Activated CD8-positive, alpha-beta memory T cell treated with anti-CD3 and anti-CD28 coated beads for 24 hours (primary cell): ENCODE results near the gene HACE1.
"Not testable (repeated sequence)": the region's sequence is repeated elsewhere in the genome, so short reads cannot be mapped to it uniquely, and the experiment has no call there.

ENCODE experiments used
- DNase-seq: peaks from one replicate; pipeline ENCODE4 v3.0.0-alpha.2; 2020

Gene HACE1

DNA sequence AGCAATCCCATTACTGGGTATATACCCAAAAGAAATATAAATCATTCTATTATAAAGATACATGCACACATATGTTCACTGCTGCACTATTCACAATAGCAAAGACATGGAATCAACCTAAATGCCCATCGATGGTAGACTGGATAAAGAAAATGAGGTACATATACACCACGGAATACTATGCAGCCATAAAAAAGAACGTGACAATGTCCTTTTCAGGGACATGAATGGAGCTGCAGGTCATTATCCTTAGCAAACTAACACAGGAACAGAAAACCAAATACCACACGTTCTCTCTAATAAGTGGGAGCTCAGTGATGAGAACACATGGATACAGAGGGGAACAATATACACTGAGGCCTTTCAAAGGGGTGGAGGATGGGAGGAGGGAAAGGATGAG, 38.9 kb downstream of the HACE1 start:
- not testable (repeated sequence) for DNase-seq

DNA sequence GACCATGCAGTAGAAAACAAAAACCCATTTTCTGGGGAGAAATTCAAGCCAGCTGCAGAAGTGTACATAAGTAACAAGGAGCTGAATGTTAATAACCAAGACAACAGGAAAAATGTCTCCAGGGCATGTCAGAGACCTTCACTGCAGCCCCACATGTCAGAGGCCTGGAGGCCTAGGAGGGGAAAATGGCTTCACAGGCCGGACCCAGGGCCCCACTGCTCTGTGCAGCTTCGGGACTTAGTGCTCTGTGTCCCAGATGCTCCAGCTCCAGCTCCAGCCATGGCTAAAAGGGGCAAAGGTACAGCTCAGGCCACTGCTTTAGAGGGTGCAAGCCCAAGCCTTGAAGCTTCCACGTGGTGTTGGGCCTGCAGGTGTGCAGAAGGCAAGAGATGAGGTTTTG, 43.6 kb downstream of the HACE1 start:
- no peak for DNase-seq

DNA sequence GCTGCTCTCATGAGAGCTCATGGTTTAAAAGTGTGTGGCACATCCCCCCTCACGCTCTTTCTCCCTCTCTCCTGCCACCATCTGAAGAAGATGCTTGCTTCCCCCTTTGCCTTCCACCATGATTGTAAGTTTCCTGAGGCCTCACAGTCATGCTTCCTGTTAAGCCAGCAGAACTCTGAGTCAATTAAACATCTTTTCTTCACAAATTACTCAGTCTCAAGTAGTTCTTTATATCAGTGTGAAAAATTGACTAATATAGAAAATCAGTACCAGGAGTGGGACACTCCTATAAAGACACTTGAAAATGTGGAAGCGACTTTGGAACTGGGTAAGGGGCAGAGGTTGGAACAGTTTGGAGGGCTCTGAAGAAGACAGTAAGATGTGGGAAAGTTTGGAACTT, 45.0 kb downstream of the HACE1 start:
- no peak for DNase-seq

GRCh38 chr6:104813552-104813951, 46.2 kb downstream of the HACE1 start:
- DNase-seq: no peak

DNA sequence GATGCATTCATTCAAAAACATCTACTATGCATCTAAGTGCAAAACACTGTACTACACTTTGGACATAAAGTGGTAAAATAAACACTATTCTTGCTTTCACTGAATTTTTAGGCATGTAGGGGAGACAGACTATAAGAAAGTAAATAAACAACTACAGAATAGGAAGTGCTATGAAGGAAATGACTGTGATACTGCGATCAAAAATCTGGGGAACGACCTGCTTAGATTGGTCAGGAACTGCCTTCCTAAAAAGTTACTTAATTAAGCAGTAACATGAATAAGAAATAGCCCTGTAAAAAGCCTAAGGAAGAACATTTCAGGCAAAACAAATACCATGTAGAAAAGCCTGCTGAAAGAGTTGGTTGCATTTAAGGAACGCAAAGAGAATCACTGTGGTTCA, 50.6 kb downstream of the HACE1 start:
- DNase-seq: no peak

DNA sequence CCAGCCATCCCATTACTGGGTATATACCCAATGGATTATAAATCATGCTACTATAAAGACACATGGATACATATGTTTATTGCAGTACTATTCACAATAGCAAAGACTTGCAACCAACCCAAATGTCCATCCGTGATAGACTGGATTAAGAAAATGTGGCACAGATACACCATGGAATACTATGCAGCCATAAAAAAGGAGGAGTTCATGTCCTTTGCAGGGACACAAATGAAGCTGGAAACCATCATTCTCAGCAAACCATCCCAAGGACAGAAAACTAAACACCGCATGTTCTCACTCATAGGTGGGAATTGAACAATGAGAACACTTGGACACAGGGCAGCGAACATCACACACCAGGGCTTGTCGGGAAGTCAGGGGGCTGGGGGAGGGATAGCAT, 54.4 kb downstream of the HACE1 start:
- DNase-seq: not testable (repeated sequence)

DNA sequence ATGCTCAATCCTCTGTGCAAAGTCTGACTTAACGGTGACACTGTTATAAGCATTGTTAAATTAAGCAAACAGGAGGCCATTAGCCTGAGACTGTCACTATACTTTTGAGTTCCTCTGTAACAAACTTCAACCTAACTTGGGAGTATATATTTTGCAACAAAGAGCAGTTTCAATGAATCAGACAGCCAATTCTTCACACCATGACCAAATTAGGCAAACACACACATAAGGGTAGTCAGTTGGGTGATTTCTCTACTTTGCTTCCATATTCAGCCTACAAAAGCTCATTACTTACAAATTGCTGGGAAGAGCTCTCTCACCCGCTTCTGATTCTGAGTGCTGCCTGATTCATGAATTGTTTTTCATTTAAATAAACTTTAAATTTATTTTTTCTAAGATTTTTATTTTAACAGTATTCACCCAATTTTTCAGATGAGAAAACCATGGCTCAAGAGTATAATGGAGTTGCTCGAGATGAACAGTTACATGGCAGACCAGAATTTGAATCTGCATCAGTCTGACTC, 60.5 kb downstream of the HACE1 start:
- no peak for DNase-seq

- DNase-seq: no peak
These were observed 63.5 kb downstream of the HACE1 start for GRCh38 chr6:104796031-104796785.

GRCh38 chr6:104795363-104795762, 64.4 kb downstream of the HACE1 start:
- no peak for DNase-seq

GRCh38 chr6:104789770-104790190, 69.9 kb downstream of the HACE1 start:
- DNase-seq: no peak

DNA sequence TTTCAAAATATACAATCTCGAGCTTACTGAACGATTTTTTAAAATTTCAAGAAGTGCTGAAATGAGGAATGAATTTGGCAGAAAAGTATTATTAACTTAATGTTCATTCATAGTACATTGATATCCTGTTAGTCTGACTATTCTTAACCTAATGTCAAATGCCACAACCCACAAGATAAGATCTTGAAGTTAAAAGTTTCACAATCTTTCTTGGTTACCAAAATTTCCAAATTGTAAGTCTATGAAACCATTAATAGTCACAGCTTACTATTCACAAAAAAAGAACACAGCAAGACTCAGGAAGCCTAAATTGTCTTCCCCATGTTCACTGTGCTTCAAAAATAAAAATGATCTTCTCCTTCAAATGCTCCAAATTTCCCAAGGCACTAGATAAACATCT, 71.3 kb downstream of the HACE1 start:
- no peak for DNase-seq

- DNase-seq: no peak
These were observed 72.4 kb downstream of the HACE1 start for GRCh38 chr6:104787305-104787704.

DNA sequence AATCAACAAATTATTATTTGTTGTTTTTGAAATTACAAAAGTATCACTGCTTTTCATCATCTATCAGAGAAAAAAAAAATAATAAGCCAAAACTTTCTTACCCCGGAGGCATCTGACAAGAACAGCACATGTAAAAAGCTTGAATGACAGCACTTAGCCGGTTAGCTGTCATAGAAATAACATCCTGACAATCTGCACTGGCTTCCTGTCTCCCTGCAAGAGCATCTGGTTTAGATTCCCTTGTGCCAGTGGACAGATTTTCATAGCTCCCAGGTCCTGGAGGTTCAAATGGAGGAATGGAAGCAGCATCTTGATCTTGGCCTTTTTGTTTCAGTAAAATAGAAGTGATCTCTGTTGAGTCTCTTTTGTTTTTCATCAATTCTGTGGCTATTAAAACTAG, 74.8 kb downstream of the HACE1 start:
- no peak for DNase-seq

DNA sequence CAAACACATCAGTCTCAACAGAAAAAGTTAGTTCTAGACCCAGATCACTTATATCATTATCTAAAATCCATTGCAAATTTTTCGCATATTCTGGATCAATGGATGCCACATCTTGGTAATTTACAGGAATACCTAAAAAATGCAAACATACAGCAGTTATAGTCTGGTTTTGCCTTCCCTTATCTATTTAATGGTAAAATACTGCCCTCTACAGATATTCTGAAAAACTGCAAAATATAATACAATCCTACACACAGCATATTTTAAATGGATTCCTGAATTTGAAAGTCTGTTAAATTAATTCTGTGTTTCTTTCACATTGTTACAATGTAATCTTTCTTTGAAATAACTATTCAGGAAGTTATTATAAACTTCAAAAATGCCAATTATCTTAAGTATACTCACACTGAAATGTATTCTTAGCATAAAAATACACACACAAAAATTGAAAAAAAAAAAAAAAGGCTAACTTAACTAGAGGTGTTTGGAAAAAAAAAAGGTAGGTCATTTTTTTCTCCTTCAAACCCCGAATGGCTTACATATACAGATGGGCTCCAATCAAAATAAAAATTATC, 88.4 kb downstream of the HACE1 start:
- DNase-seq: no peak

GRCh38 chr6:104768906-104769305, 90.8 kb downstream of the HACE1 start:
- no peak for DNase-seq

DNA sequence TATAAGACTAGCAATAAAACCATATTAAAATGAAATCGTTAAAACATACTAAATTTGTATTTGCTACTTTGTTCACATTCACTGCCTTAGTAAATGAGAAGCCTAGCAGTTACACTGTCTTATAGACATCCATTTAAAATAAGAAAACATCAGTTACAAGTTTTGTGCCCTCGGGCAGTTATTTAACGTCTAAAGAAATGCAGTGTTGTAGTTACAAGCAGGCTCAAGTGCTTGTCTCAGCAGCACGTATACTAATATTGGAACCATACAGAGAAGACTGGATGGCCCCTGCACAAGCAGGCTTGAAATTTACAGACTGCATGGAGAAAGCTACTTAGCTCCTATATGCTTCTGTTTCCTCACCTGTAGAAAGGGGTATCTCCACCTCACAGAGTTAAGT, 93.1 kb downstream of the HACE1 start:
- no peak for DNase-seq

GRCh38 chr6:104754788-104755409, 104.8 kb downstream of the HACE1 start:
- DNase-seq: no peak

DNA sequence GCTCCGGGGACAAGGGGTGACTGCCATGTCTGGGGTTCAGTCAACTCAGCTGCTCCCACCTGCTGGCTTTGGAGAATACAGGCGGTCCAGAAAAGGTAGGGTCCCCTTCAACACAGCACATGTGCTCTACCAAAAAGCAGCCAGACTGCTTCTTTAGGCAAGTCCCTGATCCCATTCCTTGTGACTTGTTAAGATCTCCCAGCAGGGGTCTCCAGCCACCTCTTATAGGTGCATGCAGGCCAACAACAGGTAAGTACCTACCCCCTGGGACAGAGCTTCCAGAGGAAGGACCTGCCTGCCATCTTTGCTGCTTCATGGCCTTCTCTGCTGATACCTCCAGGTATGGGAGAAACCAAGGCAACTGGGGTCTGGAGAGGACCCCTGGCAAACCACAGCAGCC, 106.5 kb downstream of the HACE1 start:
- no peak for DNase-seq

GRCh38 chr6:104750449-104750848, 109.3 kb downstream of the HACE1 start:
- no peak for DNase-seq

DNA sequence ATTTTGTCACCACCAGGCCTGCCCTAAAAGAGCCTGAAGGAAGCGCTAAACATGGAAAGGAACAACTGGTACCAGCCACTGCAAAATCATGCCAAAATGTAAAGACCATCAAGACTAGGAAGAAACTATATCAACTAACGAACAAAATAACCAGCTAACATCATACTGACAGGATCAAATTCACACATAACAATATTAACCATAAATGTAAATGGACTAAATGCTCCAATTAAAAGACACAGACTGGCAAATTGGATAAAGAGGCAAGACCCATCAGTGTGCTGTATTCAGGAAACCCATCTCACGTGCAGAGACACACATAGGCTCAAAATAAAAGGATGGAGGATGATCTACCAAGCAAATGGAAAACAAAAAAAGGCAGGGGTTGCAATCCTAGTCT, 120.6 kb downstream of the HACE1 start:
- DNase-seq: not testable (repeated sequence)

DNA sequence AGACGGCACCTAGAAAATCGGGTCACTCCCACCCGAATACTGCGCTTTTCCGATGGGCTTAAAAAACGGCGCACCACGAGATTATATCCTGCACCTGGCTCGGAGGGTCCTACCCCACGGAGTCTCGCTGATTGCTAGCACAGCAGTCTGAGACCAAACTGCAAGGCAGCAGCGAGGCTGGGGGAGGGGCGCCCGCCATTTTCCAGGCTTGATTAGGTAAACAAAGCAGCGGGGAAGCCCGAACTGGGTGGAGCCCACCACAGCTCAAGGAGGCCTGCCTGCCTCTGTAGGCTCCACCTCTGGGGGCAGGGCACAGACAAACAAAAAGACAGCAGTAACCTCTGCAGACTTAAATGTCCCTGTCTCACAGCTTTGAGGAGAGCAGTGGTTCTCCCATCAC, 122.2 kb downstream of the HACE1 start:
- DNase-seq: not testable (repeated sequence)

GRCh38 chr6:104736545-104736944, 123.2 kb downstream of the HACE1 start:
- DNase-seq: no peak

GRCh38 chr6:104730450-104730849, 129.3 kb downstream of the HACE1 start:
- no peak for DNase-seq

DNA sequence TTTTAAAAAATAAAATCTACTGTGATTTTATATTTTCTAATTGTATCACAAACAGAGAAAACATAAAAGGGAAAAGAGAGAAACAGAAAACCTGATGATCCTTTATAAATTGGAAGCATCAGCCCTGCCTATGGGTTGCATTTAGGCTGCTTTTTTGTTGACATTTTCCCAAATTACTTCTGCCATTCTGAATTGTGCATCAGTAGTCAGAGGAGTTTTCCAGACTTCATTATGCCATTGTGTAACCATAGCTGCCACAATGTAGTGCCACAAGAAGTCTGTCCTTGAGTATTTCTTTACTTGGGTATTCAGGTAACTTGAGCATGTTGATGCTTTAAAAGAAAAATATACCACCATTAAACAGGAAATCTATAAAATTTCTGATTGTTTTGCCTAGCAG, 130.3 kb downstream of the HACE1 start:
- no peak for DNase-seq
